HUES48 (cell line): ENCODE measurements around the gene RNF144A.

Experiments
- H3K27ac ChIP-seq: one replicate; pipeline ENCODE4 v1.7.0; 2013; ENCODE audit warnings: low read depth, low read length, inconsistent platforms
- H3K27me3 ChIP-seq: 2 replicates; pipeline ENCODE4 v1.6.1; 2013; ENCODE audit warnings: mild to moderate bottlenecking, low read length; ENCODE audit not compliant: control insufficient read depth, insufficient read depth
- H3K36me3 ChIP-seq: 2 replicates; pipeline ENCODE4 v1.6.1; 2013; ENCODE audit warnings: low read length; ENCODE audit not compliant: control insufficient read depth, insufficient read depth
- H3K4me1 ChIP-seq: 2 replicates; pipeline ENCODE4 v1.6.1; 2013; ENCODE audit warnings: mild to moderate bottlenecking, low read length; ENCODE audit not compliant: control insufficient read depth, insufficient read depth
- H3K4me3 ChIP-seq: 2 replicates; pipeline ENCODE4 v1.5.1; 2013; ENCODE audit warnings: mild to moderate bottlenecking, low read depth, low read length
- H3K9ac ChIP-seq: 2 replicates; pipeline ENCODE4 v1.6.1; 2013; ENCODE audit warnings: mild to moderate bottlenecking, low read depth, low read length, moderate library complexity
- H3K9me3 ChIP-seq: 2 replicates; pipeline ENCODE4 v1.6.1; 2013; ENCODE audit warnings: low read length; ENCODE audit not compliant: control insufficient read depth, insufficient read depth

The RNF144A gene

DNA sequence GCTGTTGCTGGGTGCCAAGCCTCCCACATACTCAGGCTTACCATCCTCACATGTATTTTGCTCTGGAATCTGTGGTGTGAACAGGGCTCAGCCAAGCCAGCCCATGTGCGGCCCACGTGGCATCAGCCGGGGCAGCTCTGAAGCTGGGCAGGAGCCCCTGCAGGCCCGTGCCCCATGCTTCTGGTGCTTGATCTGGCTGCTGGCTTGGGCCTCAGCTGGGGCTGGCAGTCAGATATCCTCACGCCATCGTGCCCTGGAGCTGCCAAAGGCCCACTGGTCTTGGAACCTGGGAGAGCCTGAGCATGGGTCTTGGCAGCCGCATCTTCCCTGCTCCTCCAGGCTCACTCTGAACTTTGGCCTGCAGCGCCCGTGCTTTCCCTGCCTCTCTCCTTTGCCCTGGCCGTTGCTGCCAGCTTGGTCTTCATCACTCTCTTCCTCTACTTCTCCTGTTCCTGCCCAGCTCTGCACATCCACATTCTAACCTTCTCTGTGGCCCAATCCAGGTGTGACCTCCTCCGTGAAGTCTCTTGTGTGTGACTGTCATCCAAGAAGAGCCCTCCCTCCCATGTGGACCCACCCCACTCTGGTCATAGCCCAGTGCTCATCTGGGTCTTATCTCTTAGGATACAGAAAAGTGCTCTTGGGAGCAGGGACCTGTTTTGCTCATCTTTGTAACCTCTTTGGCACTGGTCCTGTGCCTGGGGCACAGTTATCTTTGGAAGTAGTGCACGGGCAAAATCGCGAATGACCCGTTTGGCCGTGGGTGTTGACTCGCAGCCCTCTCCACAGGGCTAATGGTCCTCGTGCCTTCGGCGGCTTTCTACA lies 116.1 kb downstream of the RNF144A start:
- H3K36me3 ChIP-seq, result peaks cover 5% of the 10 kb centered on the region; the same call in 1 of the 2 replicates
- no peak overlapping the region for H3K4me3 ChIP-seq
- no peak overlapping the region for H3K9ac ChIP-seq
- no peaks in the 10 kb centered on the region for H3K4me1 ChIP-seq
- no peaks in the 10 kb centered on the region for H3K9me3 ChIP-seq
- H3K27me3 ChIP-seq, result no peaks in the 10 kb centered on the region
- no peak overlapping the region for H3K27ac ChIP-seq

DNA sequence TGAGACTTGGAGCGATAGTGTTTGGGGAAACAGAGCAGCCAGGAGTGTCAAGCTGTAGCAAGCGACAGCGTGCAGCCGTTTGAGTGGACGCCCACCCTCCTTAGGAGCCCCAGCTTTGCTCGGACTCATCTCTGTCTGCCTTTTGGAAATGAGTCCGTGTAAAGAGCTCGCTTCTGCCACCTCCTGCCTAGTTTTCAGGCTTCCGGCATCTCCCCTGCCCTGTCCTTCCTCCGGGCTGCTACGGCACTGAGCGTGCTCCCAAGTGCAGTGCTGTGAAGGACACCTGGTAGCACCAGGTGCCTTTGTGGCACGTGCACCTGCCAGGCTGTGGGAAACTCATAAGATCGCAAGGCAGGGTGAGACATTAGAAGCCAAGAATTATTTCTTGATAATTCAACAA lies 117.1 kb downstream of the RNF144A start:
- H3K36me3 ChIP-seq, result peaks cover 5% of the 10 kb centered on the region; the same call in 1 of the 2 replicates
- H3K9me3 ChIP-seq, result no peaks in the 10 kb centered on the region
- H3K27ac ChIP-seq, result no peak overlapping the region
- no peak overlapping the region for H3K9ac ChIP-seq
- H3K4me3 ChIP-seq, result no peak overlapping the region
- no peaks in the 10 kb centered on the region for H3K27me3 ChIP-seq
- no peaks in the 10 kb centered on the region for H3K4me1 ChIP-seq

DNA sequence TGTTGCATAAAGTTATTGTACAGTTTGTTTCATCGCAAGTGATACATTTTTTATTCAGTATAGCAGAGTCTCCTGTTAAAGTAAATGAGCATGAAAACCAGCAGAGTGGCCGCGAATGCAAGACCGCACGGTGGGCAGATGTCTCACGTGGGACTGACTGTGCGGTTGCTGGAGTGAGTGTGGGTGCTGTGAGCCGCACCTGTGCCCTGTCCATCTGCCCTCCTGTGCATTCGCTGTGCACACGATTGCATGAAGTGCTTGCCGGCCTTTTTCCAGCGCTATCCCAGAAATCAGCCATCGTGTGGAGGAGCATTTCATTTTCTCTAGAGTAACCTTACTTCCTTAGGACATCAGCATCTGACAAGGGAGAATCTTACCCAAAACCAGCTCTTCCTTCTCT lies 118.7 kb downstream of the RNF144A start:
- Histone ChIP-seq H3K4me3 (no peak overlapping the region), H3K36me3 (peaks cover 5% of the 10 kb centered on the region; the same call in 1 of the 2 replicates)

DNA sequence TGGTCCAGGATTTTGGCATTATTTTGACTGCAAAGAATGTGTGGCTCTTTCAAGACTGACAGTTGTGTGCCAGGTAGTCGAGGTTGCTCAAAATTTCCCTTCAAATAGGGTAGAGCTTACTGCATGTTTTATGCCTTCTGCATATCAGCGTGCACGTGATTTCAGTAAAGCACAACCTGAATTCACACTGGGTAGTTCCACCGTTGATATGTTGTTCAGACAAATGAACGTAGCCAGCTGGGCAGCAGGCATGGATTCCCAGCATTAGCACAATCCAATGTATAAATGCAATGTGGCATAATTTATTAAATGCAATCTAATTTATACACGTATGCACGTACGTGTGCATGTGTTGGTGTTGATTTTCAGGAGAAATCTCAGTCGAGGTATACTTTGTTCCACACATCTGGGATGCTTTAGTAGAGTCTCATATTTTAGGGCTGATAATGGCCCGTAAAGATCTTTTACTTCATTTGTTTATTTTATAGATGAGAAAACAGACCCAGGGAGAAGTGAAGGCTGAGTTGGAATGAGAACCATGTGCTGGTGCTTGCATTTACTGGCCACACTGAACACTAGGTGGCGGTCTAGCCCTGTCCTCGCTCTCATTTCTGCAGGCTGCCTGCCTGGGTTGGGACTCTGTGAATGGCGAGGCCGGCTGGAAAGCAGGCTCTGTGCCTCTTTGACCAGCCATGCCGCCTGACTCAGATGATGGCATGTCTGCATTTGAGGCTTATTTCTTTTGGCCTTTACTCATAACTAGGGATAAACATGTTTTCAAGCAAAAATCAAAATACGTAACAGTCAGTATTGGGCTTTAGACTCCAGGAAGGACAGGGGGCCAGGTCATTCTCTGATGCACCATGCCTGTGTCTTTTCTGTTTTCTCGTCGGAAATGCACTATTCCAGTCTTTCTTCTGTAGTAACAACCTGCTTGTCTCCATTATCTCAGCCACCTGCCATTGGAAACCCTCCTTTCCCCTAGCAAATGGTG lies 120.4 kb downstream of the RNF144A start:
- Histone ChIP-seq H3K9ac (no peak overlapping the region), H3K27me3 (no peaks in the 10 kb centered on the region), H3K27ac (no peak overlapping the region), H3K4me3 (no peak overlapping the region), H3K9me3 (no peaks in the 10 kb centered on the region), H3K36me3 (peaks cover 2% of the 10 kb centered on the region; the same call in 1 of the 2 replicates), H3K4me1 (no peaks in the 10 kb centered on the region)

More for the DNA sequence above, 118.7 kb downstream of the RNF144A start:
- H3K27me3 ChIP-seq, result no peaks in the 10 kb centered on the region
- H3K9me3 ChIP-seq, result no peaks in the 10 kb centered on the region
- no peak overlapping the region for H3K27ac ChIP-seq
- no peak overlapping the region for H3K9ac ChIP-seq
- no peaks in the 10 kb centered on the region for H3K4me1 ChIP-seq

DNA sequence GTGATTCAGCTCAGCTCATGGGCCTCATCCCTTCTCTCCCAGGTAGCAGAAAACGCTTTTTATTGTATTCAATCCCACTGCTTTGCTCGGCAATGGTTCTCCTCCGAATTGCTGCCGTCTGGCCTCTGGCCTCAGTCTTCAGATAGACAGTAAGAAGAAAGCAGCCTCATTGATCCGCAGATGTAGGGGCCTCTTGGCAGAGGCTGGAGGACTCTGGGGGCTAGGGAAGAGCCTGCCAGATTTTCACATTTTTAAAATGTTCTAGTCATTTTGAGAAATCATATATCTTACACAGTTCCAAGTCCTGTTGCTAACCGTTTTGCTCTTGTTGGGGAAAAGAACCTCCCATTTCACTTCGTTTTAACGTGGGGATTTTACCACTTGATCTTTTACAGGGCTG lies 123.3 kb downstream of the RNF144A start:
- no peak overlapping the region for H3K9ac ChIP-seq
- no peaks in the 10 kb centered on the region for H3K9me3 ChIP-seq
- no peaks in the 10 kb centered on the region for H3K27me3 ChIP-seq
- no peaks in the 10 kb centered on the region for H3K4me1 ChIP-seq
- no peak overlapping the region for H3K27ac ChIP-seq
- H3K36me3 ChIP-seq, result no peaks in the 10 kb centered on the region
- H3K4me3 ChIP-seq, result no peak overlapping the region

DNA sequence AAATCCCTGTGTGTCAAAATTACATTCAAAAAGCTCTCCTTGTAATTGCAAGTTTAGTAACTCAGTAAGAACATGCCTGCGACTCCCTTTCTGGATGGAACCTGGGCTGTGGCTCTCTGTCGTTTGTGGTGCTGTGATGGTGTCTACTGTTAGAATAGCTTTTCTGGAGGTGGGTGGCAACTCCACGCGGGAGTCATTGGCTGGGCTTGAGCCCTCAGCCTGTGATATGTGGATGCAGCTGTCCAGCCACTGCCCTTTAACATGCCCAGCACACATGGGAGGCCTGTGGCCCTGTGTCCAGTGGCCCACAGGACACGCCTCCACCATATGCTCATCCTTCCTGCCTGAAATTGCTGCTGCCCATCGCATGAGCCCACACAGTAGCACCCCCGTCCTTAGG lies 124.2 kb downstream of the RNF144A start:
- Histone ChIP-seq H3K9me3 (no peaks in the 10 kb centered on the region), H3K9ac (no peak overlapping the region), H3K4me3 (no peak overlapping the region), H3K4me1 (no peaks in the 10 kb centered on the region), H3K36me3 (no peaks in the 10 kb centered on the region), H3K27me3 (no peaks in the 10 kb centered on the region), H3K27ac (no peak overlapping the region)

DNA sequence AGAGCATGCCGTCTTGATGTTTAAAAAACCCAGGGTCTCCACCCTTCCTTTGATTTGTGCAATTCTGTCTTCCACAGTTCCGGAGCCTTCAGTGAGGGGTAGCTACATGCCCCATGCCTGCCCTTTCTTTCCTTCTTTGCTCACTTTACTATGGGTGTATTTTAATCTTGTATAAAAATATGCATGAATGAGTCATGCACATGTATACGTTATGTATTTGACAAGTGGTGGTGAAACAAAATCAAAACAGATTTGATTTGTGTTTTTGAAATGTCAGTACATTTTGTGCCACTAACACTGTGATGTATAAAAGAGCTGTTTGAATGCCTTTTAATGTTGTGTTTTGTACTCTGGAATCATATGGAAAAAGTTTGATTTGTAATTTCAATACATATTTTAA lies 126.5 kb downstream of the RNF144A start:
- Histone ChIP-seq H3K27me3 (no peaks in the 10 kb centered on the region), H3K27ac (no peak overlapping the region), H3K36me3 (no peaks in the 10 kb centered on the region), H3K9ac (no peak overlapping the region), H3K4me3 (no peak overlapping the region), H3K9me3 (no peaks in the 10 kb centered on the region), H3K4me1 (no peaks in the 10 kb centered on the region)

DNA sequence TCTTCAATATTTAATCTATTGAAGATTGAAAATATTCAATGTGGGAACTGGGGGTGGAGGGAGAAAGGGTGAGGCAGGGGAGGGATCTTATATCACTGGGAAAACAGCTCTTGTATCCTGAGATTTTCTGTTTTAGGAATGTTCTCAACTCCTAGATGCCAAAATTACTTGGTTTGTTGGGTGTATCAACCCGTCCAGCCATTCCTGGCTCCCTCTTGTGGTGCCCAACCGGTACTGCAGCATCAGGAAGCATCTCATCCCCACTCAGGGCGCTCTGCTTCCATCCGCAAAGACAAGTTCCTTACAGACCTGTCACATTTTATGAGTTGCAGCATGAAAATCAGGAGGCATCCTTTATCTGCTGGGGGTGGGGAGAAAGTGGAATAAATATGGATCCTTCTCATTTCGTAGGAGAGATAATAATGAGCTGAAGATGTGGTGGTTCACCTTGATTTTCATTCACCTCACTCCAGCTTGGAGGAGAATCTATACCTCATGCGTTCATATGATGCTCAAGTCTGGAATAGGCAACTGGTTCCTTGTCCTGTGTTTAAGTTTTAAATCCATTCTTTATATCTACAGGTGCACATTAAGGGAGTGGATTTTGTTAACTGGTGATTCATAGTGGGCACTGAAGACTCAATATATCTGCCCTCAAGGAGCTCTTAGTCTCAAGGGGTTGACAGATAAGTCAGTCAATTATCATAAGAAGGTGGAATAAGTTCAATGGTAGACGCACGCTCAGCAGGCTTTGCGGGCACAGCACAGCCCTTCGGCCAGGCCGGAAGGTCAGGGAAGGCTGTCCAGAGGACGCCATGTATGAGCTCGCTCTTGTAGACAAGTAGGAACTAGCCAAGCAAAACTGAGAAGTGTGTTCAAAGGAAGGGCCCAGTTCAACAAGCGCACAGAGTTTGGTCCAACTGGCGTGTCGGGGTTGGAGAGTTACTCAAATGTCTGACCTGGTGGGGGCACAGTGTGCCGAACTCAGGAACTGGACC lies 127.3 kb downstream of the RNF144A start:
- Histone ChIP-seq H3K9me3 (no peaks in the 10 kb centered on the region), H3K27ac (no peak overlapping the region), H3K36me3 (no peaks in the 10 kb centered on the region), H3K4me1 (no peaks in the 10 kb centered on the region; the same call in 1 of the 2 replicates), H3K27me3 (no peaks in the 10 kb centered on the region), H3K9ac (no peak overlapping the region), H3K4me3 (no peak overlapping the region)

DNA sequence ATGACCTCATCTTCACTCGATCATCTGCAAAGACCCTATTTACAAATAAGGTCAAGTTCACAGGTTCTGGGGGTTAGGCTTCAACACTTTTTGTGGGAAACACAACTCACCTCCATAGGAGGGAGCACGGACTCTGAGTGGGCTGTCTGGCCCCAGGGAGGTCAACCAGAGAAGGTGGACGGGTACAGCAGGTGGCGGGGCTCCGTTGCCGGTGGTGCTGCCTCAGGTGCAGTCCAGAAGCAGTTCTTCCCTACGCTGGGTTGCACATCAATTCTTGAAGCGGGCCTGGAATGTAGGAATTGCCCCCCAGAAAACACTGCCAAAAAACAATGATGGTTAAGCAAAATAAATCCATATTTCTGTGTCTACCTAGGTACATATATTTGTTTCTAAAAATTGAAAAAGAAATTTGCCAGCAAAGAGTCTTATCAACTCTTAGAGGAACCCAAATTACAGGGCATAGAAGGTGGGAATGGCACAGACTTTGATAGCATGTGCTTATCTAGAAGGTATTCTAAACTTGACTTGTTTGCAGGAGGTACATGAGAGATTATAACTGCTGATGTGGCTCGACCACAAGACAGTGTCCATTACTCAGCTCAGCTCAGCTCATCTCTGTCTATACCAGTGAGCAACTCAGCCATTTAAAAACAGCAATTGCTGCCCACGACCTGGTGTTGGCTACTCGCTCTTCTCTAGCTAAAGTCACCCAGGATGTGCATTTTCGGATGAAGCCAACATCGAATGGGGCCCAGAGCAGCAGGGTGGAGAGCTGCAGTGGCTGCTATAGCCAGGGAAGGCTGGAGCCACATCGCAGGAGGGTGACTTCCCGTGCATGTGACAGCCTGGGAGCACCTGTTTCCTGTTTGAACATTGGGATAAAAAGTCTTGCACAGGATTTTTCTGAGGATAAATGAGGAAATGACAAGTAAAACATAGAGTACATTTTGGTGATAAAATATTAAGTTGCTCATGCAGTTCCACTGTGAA lies 128.7 kb downstream of the RNF144A start:
- H3K9ac ChIP-seq, result no peak overlapping the region
- H3K9me3 ChIP-seq, result no peaks in the 10 kb centered on the region
- H3K27me3 ChIP-seq, result no peaks in the 10 kb centered on the region
- no peaks in the 10 kb centered on the region; the same call in 1 of the 2 replicates for H3K4me1 ChIP-seq
- no peak overlapping the region for H3K27ac ChIP-seq
- H3K4me3 ChIP-seq, result no peak overlapping the region
- no peaks in the 10 kb centered on the region for H3K36me3 ChIP-seq
